GM18517 (cell line): ENCODE results near the gene TXNRD1.
"Not testable (repeated sequence)": the region's sequence is repeated elsewhere in the genome, so short reads cannot be mapped to it uniquely, and the experiment has no call there.

Experiments used
- ATAC-seq: cut with Tn5 transposase; IDR thresholded peaks from one replicate; pipeline ENCODE4 v1.9.1; 2021; ENCODE audit warnings: mild to moderate bottlenecking, moderate library complexity; ENCODE audit not compliant: unreplicated experiment

TXNRD1 gene

DNA sequence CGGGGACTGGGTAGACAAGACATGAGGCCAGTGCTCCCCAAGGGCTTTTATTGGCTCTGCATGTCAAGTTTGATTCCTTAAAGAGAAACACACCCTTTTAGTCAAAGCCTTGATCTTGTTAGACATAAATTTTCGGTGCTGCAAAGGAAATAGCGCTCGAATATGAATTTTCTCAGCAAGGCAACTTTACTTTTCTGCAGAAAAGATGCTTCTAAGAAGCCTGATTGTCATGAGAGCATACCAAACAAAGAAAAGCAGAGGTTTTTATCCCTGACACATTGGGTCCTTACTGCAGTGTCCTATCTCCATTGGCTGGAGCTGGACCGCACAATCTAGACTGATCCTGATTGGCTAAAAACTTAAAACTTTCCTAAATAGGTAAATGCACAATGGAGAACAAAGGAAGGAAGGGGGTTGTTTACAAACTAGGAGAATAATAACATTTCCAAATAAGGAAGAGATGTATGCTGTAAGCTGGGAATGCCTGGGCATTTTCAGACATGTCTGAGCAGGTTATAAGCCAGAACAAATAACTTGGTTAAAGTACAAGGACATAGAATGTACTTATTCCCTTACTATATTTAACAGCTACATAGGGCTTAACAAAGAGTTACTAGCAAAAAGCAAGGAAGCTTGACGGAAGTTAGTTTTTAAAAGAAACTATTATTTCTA is 17.2 kb downstream of the TXNRD1 start:
- ATAC-seq, result no peak

DNA sequence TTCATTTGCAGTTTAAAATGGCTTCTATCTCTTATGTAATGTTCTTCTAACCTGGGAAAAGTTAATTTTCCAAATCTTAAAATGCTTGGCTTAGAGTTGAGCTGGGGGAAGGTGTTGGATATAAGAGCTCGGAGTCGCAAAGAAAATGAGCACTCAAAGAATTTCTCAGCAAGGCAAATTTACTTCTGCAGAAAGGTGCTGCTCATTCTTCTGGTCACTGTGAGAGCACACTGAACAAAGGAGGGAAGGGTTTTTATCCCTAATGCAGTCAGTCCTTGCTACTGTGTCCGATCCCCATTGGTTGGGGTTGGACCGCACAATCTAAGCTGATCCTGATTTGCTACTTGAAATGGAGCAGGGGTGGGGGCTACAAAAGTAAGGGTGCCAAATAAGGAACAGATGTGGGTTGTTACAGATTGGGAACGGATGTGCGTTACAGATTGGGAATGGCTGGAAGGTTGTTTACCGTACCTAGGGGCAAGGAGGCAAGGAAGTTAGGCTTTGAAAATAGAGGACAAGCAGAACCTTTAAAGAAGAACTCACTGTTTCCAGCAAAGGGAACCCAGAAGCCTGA is 19.4 kb downstream of the TXNRD1 start:
- ATAC-seq, result no peak

DNA sequence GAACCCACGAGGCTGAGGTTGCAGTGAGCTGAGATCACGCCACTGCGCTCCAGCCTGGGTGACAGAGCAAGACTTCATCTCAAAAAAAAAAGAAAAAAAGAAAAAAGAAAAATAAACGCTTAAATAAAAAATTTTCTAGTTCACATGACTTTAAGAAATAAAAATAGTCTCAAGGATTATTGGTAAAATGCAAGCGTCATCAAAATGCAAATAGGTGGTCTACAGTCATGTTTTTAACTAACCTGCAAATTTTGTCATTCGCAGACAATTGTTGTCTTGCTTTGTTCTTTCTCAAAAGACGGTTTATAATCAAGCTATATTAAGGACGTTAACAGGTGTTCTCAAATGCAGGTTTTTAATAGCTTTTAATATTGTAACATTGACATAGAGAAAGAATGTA is 22.4 kb downstream of the TXNRD1 start:
- no peak for ATAC-seq

DNA sequence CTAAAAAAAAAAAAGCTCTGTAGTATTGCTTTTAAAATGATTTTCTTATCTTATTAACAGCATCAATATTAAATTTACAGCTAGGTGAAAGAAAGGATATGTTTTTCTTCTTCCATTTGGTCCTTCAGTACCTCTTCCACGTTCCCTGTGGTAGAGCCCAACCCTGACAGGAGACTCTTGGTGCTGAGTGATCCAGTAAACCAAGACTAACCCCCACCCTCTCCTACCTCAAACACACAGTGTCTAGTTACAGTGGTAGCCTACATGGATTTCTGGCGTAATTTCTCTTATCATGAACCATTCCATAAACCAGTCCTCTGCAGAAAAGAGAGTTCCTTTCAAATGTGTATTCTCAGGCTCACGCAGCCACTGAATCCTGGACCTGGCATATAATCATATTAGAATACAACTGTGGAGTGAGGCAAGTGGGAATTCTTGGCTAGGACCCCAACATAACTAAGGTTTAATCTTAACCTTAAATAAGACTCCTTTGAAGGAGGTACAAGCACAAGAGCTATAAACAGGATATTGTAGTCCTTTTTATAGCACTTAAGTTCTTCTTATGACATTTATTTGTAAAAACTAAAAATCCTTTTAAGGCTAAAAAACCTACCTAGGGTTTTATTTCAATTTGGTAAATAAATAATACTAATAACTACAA is 27.1 kb downstream of the TXNRD1 start:
- no peak for ATAC-seq

DNA sequence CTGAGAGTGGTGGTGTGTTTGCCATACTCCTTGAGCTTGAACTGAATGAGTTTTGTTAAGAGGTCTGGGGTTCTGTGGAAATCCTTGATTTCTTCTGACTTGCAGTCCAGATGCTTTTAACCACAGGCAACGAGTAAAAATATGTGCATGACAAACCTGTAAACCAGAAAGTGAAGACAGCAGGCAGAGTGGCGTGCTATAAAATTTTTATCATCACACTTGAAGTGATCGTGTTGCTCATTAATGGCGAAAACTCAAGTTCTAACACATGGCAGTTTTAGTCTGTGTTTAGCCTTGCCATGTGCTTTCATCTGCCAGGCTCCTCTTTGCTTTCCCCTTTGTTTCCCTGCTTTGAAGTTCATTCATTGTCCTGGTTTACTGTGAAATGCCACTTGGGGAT is 28.0 kb downstream of the TXNRD1 start:
- ATAC-seq, result no peak

DNA sequence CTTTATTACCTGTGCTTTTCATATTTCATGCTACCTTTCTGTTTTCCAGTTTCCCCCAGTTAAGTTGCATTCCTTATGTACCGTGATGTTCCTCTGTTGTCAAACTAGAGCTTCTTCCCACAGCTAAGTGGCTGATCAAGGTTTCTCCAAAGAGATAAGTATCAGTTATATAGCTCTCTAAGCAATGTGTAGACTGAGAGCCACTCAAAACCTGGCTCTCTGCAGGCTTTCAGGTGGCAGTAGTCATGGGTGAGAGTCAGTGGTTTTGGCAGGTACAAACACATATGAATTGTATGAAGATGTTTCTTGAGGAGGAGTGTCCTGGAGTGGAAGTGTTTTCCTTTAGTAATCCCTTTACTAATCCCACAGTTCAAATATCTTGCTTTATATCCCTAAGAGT is 28.4 kb downstream of the TXNRD1 start:
- no peak for ATAC-seq

DNA sequence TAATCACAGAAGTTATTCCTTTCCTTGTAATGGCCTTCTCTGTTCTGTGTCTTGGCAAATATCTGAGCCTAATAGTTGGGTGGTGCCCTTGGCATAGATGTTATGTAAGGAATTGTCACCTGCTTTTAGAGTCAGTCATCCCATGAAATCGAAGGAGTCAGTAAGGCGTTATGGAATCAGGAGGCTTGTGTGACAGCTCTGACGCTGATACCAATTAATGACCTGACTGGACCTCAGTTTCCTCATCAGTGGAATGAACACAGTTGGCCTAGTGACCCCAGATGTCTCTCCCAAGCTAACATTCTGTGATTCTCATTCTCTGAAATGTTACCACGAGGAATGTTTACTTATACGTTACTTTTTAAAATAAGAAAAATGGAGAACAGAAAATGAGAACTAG is 32.1 kb downstream of the TXNRD1 start:
- no peak for ATAC-seq

DNA sequence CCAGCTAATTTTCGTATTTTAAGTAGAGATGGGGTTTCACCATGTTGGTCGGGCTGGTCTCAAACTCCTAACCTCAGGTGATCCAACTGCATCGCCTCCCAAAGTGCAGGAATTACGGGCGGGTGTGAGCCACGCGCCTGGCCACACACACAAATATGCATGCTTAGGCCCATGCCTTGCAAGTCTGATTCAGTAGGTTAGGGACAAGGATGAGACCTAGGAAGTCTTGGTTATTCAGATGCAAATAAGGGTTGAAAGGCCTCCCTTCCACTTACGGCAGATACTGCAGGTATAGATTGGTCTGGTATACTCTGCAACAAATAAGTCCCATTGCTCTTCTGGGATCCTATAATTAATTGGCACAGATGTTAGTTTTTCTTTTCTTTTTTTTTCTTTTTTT is 32.9 kb downstream of the TXNRD1 start:
- no peak for ATAC-seq

DNA sequence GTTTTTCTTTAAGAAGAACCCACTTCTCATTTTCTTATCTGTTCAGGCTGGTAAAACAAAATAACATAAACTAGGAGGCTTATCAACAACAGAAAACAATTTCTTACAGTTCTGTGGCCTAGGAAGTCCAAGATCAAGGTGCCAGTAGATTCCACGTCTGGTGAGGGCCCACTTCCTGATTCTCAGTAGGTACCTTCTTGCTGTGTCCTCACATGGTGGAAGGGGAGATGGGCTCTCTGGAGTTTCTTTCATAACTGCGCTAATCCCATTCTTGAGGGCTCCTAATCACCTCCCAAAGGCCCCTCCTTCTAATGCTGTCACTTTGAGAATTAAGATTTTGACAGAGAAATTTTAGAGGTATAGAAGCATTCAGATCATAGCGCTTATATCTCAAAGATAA is 33.4 kb downstream of the TXNRD1 start:
- ATAC-seq, result no peak

DNA sequence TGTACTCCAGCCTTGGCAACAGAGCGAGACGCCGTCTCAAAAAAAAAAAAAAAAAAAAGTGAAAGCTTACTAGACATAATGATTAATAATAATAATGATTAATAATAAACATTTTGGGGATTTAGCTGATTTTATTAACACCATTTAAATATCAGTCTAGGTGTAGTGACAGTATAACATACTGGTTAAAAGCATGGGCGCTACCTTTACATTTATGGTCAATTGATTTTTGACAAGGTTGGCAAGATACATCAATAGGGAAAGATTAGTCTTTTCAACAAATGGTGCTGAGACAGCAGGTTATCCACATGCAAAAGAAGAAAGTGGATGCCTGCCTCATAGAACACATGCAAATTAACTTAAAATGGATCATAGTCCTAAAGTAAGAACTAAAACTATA is 34.3 kb downstream of the TXNRD1 start:
- no peak for ATAC-seq

DNA sequence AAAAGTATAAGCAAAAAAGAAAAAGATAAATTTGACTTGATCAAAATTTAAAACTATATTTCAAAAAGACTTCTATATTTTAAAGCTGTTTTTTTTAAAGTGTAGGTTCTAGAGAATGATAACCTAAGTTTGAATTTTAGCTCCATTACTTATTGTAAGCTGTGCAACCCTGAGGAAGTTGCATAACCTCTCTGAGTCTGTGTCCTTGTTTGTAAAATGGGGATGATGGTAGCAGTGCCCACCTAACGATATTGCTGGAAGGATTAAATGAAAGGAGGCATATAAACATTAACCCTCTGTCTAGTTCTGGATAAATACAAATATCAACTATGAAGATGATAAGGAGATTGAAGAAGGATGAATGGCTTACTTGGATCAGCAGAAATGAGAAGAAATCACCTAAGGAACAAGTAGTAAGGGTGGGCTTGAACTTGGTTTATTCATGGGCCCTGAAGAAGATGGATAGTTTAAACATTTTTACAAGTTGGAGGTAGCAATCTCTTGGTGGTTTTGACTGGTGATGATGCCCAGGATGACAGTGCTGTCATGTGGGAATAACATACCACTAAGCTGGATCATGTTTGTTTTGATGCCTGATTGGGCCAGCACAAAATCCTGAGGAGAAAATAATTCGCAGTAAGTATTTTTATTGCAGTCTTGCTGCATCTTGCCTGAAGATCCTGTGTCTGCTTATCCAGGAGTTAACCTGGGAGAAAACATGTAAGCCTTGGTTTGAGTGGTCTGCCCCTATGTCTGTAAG is 35.0 kb downstream of the TXNRD1 start:
- ATAC-seq, result no peak

DNA sequence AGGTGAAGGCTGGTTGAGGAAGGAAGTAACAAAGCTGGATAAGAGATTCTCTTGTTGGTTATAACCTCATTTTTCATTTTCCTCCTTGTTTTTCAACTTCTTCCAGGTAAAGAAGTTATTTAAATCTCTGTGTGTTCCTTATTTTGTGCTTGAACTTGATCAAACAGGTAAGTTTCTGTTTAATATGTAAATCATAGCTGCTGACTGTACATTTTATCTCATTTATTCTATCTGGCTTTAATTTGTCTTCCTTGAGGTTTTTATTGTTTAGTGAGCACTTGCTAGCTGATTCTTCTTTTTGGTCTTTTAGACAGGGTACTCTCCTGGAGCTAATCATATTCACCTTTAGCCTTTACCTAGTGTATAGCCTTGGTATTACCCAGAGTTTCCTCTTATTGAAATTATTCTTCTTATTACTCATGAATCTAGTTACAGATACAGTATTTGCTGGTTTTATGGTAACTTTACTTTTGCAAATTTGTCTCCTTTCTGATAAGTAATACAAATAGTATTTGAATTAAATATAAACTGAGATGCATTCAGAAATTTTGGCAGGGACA is 42.4 kb downstream of the TXNRD1 start:
- ATAC-seq, result no peak

DNA sequence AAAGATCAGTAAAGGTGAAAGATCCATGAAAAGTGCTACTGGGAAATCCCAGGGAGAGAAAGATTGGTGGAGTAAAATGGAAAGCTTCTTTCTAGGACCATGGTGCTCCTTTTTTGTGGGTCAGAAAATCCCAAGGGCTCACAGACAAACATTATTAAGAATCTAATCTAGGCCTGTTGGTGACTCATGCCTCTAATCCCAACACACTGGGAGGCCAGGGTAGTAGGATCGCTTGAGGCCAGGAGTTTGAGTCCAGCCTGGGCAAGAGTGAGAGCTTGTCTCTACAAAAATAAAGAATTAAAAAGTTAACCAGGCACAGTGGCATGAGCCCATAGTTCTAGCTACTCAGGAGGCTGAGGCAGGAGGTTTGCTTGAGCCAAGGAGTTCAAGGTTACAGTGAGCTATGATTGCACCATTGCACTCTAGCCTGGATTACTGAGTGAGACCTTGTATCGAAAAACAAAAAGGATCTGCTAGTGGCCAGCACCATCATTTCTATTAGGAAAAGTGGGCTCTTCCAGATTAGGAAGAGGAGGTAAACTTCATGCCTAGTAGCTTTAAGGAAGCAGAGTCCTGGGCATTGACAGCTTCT is 43.0 kb downstream of the TXNRD1 start:
- no peak for ATAC-seq

DNA sequence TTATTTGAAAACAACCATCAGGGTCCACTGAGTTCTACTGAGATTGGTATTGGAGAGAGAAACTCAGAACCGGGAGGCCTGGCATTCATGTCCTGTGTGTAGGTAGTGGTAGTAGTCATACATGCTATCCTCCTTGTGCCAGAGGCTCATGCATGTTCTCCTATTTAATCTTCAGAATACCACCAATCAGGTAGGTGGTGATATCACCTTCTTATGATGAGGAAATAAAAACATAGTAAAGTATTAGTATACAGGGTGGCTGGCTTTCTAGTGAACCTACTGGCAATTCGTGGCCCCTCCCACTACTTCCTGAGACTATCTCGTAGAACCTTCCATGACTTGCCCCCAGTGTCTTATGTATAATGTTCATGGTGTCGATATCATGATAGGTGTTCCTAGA is 47.4 kb downstream of the TXNRD1 start:
- ATAC-seq, result no peak

DNA sequence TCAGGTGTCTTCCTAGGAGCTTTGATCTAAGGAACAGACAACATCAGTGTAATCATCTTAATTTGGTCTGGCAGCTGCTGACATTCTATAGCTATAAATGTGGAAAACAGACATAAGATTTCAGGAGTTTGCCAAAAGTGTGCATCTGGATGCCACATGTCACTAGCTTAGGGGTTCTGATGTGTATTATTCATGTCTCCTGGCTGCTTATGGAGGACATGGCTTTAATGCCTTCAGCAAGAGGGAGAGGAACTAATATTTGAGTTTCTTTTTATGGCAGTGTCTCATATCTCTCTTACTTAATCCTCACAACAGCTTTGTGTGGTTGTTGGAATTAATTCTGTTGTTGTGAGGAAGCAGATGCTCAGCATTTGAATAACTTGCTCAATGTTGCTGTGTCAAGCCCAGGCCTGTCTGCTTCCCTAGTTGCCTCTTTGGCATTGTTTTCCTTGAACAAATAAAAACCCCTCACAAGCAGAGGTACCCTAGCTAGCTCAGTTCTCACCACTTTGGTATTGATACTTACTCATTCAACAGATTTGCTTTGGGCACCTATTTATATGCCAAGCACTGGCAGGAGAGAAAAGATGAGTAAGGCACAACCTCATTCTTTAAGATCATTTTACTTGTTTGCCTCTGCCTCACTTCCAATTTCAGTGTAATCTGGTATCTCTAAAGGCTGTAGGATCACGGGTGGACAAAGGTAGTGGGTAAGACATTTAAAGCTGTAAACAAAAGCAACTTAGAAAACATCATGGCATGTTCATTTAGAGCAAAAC is 48.2 kb downstream of the TXNRD1 start:
- ATAC-seq, result no peak

DNA sequence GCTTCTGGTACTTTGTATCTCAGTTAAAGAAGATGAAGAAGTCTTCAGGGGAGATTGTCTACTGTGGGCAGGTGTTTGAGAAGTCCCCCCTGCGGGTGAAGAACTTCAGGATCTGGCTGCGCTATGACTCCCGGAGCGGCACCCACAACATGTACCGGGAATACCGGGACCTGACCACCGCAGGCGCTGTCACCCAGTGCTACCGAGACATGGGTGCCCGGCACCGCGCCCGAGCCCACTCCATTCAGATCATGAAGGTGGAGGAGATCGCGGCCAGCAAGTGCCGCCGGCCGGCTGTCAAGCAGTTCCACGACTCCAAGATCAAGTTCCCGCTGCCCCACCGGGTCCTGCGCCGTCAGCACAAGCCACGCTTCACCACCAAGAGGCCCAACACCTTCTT is 49.9 kb downstream of the TXNRD1 start:
- not testable (repeated sequence) for ATAC-seq

DNA sequence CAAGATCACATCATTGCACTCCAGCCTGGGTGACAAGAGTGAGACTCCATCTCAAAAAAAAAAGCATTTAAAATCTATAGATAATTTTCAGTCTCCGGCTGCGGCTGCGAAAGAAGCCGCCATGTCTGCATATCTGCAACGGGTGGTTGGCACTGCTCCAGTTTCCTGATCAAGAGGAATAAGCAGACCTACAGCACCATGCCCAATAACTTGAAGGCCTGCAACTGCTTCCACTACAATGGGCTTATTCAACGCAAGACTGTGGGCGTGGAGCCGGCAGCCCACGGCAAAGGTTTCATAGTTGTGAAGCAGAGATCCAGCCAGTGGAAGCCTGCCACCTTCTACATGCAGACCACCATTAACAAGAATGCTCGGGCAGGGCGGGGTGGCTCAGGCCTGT is 57.4 kb downstream of the TXNRD1 start:
- no peak for ATAC-seq

DNA sequence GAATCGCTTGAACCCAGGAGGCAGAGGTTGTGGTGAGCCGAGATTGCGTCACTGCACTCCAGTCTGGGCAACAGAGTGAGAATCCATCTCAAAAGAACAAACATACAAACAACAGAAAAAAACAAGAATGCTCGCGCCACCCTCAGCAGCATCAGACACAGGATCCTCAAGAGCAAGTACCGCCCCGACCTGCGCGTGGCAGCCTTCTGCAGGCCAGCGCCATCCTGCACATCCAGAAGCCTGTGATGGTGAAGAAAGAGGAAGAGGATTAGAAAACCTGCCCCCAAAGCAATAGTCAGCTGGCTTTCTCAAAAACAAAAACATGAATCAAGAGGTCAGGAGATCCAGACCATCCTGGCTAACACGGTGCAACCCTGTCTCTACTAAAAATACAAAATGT is 57.9 kb downstream of the TXNRD1 start:
- no peak for ATAC-seq

DNA sequence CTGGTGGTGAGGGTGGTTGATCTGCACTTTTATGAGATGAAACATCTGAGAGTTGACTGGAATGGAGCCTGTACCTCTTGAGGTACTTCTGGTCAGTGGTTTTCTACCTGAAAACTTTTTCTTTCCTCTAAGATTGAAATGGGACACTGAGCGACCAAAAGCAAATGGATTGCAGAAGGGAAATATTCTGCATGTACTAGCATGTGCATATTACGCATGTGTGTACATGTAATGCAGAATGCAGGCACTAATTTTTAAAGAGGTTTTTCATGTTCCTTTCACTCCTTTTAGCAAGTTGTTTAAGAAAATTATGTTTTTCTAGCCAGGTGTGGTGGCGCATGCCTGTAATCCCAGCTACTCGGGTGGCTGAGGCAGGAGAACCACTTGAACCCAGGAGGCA is 59.2 kb downstream of the TXNRD1 start:
- ATAC-seq, result no peak

DNA sequence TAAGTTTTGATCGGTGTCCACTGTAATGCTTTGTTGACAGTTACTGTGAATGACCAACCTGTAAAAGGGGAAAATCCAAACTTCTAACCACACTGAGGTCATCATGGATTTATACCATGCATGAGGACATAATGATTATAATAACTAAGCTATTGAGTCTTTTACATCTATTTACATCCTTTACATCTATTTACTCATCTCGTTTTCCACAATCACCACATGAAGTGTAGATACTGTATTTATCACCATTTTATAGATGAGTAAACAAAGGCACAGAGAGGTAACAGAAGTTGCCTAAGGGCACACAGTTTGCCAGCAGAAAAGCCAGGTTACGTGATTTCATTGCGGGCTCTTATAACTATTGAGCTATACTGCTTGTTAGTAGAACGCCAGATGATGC is 60.1 kb downstream of the TXNRD1 start:
- ATAC-seq, result no peak
